Measurements from ENCODE around the gene RELN. TPM values are rescaled to one million over a fixed set of nuclear protein-coding genes. Genes with fewer than 3 reads are reported as not detected.

The RELN gene
- total RNA-seq, 4 donors from 2014 or later, result 0.57 to 4.2 (median 1.5) TPM

DNA sequence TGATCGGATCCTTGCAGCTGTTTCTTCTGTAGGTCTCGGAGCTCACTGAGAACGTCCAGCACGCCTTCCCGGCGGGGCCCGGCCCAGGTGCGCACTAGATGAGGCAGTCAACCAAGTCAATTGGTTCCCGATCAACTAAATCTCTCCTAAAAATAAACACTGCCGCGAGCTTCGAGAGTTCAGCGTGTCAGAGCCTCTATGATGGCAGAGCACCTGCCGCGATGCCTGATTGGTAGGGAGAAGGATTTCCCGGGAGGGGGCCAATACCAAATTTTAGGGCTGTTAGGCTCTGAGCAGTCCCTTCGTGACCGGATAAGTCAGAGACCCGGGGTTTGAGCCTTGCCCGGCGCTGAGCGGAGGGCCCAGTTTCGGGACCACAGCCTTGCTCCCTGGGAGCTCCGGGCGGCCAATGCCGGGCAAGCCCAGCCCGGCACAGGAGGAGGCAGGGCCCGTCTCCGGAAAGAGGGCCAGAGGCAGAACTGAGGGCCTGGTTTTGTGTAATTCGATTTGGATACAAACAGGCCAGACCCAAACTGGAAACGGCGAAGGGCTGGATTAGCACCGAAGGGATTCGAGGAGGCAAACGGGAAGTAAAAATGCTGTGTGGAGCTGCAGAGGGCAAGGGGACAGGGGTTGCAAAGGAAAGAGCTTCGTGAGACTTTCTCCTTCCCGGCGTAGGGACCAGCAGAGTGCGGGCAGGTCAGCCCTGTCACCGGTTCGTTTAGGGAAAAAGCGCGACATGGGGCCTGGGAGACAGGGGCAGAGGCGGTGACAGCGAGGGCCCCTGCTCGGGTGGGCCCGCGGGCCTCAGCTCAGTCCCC lies 544.0 kb downstream of the RELN start:
- TF ChIP-seq, protein P1, sequence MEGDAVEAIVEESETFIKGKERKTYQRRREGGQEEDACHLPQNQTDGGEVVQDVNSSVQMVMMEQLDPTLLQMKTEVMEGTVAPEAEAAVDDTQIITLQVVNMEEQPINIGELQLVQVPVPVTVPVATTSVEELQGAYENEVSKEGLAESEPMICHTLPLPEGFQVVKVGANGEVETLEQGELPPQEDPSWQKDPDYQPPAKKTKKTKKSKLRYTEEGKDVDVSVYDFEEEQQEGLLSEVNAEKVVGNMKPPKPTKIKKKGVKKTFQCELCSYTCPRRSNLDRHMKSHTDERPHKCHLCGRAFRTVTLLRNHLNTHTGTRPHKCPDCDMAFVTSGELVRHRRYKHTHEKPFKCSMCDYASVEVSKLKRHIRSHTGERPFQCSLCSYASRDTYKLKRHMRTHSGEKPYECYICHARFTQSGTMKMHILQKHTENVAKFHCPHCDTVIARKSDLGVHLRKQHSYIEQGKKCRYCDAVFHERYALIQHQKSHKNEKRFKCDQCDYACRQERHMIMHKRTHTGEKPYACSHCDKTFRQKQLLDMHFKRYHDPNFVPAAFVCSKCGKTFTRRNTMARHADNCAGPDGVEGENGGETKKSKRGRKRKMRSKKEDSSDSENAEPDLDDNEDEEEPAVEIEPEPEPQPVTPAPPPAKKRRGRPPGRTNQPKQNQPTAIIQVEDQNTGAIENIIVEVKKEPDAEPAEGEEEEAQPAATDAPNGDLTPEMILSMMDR (IDR thresholded peaks at IDR 0.05; ENCODE audit: low read depth), result no peak

GRCh38 chr7:103439661-103440060 lies 549.8 kb downstream of the RELN start:
- TF ChIP-seq, protein P1 (IDR thresholded peaks at IDR 0.05; ENCODE audit: low read depth), result no peak

GRCh38 chr7:103437623-103438022 lies 551.8 kb downstream of the RELN start:
- TF ChIP-seq, protein P1 (IDR thresholded peaks at IDR 0.05; ENCODE audit: low read depth), result no peak

DNA sequence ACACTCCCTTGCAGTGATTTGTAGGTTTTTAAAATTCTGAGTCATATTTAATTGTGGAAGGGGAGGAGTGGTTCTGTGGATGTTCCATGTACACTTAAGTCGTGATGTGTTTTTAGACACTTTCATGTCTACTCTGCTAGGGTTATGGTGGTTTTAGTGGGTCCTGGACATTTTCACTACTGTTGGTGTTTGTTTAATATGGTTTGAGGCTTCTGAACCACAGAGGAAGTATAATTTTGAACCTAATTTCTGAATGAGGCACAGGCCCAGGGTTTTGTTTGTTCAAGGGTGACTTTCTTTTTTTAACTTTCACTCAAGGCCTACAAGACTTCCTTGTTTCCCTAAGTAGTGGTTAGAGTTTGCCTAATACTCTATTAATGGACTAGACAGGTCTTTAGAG lies 556.7 kb downstream of the RELN start:
- TF ChIP-seq, protein P1 (IDR thresholded peaks at IDR 0.05; ENCODE audit: low read depth), result no peak

GRCh38 chr7:103425177-103425576 lies 564.3 kb downstream of the RELN start:
- TF ChIP-seq, protein P1 (IDR thresholded peaks at IDR 0.05; ENCODE audit: low read depth), result no peak

GRCh38 chr7:103423467-103424179 lies 565.8 kb downstream of the RELN start:
- TF ChIP-seq, protein P1 (IDR thresholded peaks at IDR 0.05; ENCODE audit: low read depth), result no peak

Small RNAs within 50 kb of the gene (small RNA-seq; reads per million reads assigned to genes)
- gene RF00019, result 0.49 reads per million

Other genes with a start within 250 kb of the RELN start
- gene ORC5, start 218.4 kb upstream of the RELN start, total RNA-seq, result 10 to 100 TPM in 3 of 4 donors, 1 to 10 TPM in 1; 9.8 to 26.7 (median 13.3) TPM